HepG2 (cell line): ENCODE data around the gene ENTPD2.

Experiments
- CREB1 ChIP-seq, 2 experiments: fragments of 450-650 bp in 1 of 2; IDR thresholded peaks; 2 replicates each; pipeline ENCODE4 v1.6.1; 2016 to 2017; ENCODE audit warnings: control low read depth in 1 of 2, mild to moderate bottlenecking in 1 of 2, missing compliant biosample characterization in 1 of 2, missing genetic modification characterization in 1 of 2
- CTCF ChIP-seq: sonication (generic); formaldehyde crosslinking; IDR thresholded peaks from 2 replicates; pipeline ENCODE4 v1.5.0; 2020; ENCODE audit warnings: mild to moderate bottlenecking, missing genetic modification reagents, moderate library complexity
- FOXA1 ChIP-seq, 2 experiments: fragments of 450-650 bp in 1 of 2; sonication (generic) in 1 of 2; formaldehyde crosslinking in 1 of 2; IDR thresholded peaks; 2 replicates each; pipeline versions ENCODE4 v1.4.0 to v1.6.1; 2016 to 2020; ENCODE audit warnings: missing genetic modification reagents in 1 of 2
- HDAC6 ChIP-seq: fragments of 200-600 bp; sonication (generic); IDR thresholded peaks from 2 replicates; pipeline ENCODE4 v1.7.0; 2017; ENCODE audit warnings: mild to moderate bottlenecking, antibody characterized with exemption, low read length, low read depth
- NPAS2 ChIP-seq: sonication (generic); formaldehyde crosslinking; IDR thresholded peaks from 2 replicates; pipeline ENCODE4 v1.8.0; 2022; ENCODE audit warnings: mild to moderate bottlenecking, missing genetic modification reagents, borderline replicate concordance
- ONECUT2 ChIP-seq: sonication (generic); formaldehyde crosslinking; IDR thresholded peaks from 2 replicates; pipeline ENCODE4 v1.4.0; 2020; ENCODE audit warnings: missing genetic modification reagents
- SP1 ChIP-seq, 2 experiments: fragments of 450-650 bp in 1 of 2; sonication (generic) in 1 of 2; formaldehyde crosslinking in 1 of 2; IDR thresholded peaks; 2 replicates each; pipeline versions ENCODE4 v1.4.0 to v1.6.1; 2016 to 2020; ENCODE audit warnings: missing genetic modification reagents in 1 of 2
- TF ChIP-seq, protein P1 (sequence below): IDR thresholded peaks from 2 replicates; pipeline ENCODE4 v1.6.1; 2016; ENCODE audit warnings: low read depth, control low read depth

DNA sequence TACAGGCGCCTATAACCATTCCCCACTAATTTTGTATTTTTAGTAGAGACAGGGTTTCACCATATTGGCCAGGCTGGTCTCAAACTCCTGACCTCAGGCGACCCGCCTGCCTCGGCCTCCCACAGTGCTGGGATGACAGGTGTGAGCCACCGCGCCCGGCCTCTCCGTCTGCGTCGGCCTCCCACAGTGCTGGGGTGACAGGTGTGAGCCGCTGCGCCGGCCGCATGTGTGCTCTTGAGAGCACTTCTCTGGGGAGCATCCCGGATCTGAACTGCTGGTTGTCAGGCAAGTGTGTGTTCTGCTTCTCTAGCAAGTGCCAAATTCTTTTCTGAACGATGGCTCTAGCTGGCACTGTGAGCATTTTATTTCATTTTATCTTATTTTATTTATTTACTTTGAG lies 3.7 kb upstream of the ENTPD2 start:
- TF ChIP-seq ONECUT2 (CRISPR knock-in tag) (no peak), CTCF (CRISPR knock-in tag) (no peak), CREB1 (IDR thresholded peaks at IDR 0.05) (no peak), CREB1 (CRISPR knock-in tag; IDR thresholded peaks at IDR 0.05) (no peak), SP1 (IDR thresholded peaks at IDR 0.05) (no peak), SP1 (CRISPR knock-in tag; IDR thresholded peaks at IDR 0.05) (no peak), HDAC6 (no peak), NPAS2 (CRISPR knock-in tag) (no peak), FOXA1 (IDR thresholded peaks at IDR 0.05) (no peak), FOXA1 (CRISPR knock-in tag; IDR thresholded peaks at IDR 0.05) (no peak)
- TF ChIP-seq, protein P1, sequence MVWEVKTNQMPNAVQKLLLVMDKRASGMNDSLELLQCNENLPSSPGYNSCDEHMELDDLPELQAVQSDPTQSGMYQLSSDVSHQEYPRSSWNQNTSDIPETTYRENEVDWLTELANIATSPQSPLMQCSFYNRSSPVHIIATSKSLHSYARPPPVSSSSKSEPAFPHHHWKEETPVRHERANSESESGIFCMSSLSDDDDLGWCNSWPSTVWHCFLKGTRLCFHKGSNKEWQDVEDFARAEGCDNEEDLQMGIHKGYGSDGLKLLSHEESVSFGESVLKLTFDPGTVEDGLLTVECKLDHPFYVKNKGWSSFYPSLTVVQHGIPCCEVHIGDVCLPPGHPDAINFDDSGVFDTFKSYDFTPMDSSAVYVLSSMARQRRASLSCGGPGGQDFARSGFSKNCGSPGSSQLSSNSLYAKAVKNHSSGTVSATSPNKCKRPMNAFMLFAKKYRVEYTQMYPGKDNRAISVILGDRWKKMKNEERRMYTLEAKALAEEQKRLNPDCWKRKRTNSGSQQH (CRISPR knock-in tag) = no peak
